WTC11 (cell line): ENCODE data around the gene LAPTM5. TPM values are rescaled to one million over a fixed set of nuclear protein-coding genes. Genes with fewer than 3 reads are reported as not detected.

Source experiments
- ATAC-seq: fragments of 200-7000 bp; cut with Tn5 transposase; 2 replicates; pipeline ENCODE4 v1.10.0; 2021; ENCODE audit warnings: mild to moderate bottlenecking, moderate library complexity
- CTCF ChIA-PET: fragments of 300-600 bp; sonication (Branson Sonifier 250); formaldehyde crosslinking; loops from one replicate; lab custom pipeline; 2021; ENCODE audit warnings: antibody characterized with exemption; lab: Charles Lee
- POLR2A ChIA-PET: fragments of 350-600 bp; sonication (Branson Sonifier 250); formaldehyde crosslinking; loops from one replicate; lab custom pipeline; 2021; ENCODE audit warnings: antibody characterized with exemption; lab: Charles Lee
- DNase-seq: peaks from one replicate; pipeline ENCODE4 v3.0.0; 2021; ENCODE audit warnings: low spot score
- H3K27ac Mint-ChIP-seq: 2 replicates; pipeline ENCODE4 v1.8.0; 2021; ENCODE audit warnings: mixed read lengths
- H3K27me3 Mint-ChIP-seq: 2 replicates; pipeline ENCODE4 v1.8.0; 2021; ENCODE audit warnings: low read depth, mild to moderate bottlenecking, moderate library complexity, mixed read lengths
- H3K36me3 Mint-ChIP-seq: 2 replicates; pipeline ENCODE4 v1.8.0; 2021; ENCODE audit warnings: mixed read lengths
- H3K4me1 Mint-ChIP-seq: 2 replicates; pipeline ENCODE4 v1.8.0; 2022; ENCODE audit warnings: mixed read lengths
- H3K4me3 Mint-ChIP-seq: 2 replicates; pipeline ENCODE4 v1.8.0; 2021; ENCODE audit warnings: mild to moderate bottlenecking, moderate library complexity, mixed read lengths
- H3K9me3 Mint-ChIP-seq: 2 replicates; pipeline ENCODE4 v1.8.0; 2021; ENCODE audit warnings: mixed read lengths
- ATF1 ChIP-seq: sonication (generic); formaldehyde crosslinking; IDR thresholded peaks from 2 replicates; pipeline ENCODE4 v1.8.1; 2023; ENCODE audit warnings: mild to moderate bottlenecking, moderate library complexity, missing genetic modification reagents
- ELF4 ChIP-seq: sonication (generic); formaldehyde crosslinking; IDR thresholded peaks from 2 replicates; pipeline ENCODE4 v1.8.1; 2022; ENCODE audit warnings: low read depth, mild to moderate bottlenecking, moderate library complexity, missing genetic modification reagents
- ETV6 ChIP-seq: sonication (generic); formaldehyde crosslinking; IDR thresholded peaks from 2 replicates; pipeline ENCODE4 v1.8.1; 2022; ENCODE audit warnings: mild to moderate bottlenecking, missing genetic modification reagents
- HMGA2 ChIP-seq: fragments of 250-450 bp; sonication (Bioruptor Pico); IDR thresholded peaks from 2 replicates; pipeline ENCODE4 v1.4.0; 2021; ENCODE audit warnings: mild to moderate bottlenecking, moderate library complexity
- JUN ChIP-seq: sonication (generic); formaldehyde crosslinking; IDR thresholded peaks from 2 replicates; pipeline ENCODE4 v1.8.0; 2023; ENCODE audit warnings: mild to moderate bottlenecking, missing genetic modification reagents
- NFYB ChIP-seq: sonication (generic); formaldehyde crosslinking; conservative IDR thresholded peaks from 2 replicates; pipeline ENCODE4 v1.8.0; 2022; ENCODE audit warnings: low read depth, missing genetic modification reagents
- NR1H2 ChIP-seq: sonication (generic); formaldehyde crosslinking; IDR thresholded peaks from 2 replicates; pipeline ENCODE4 v1.9.0; 2021; ENCODE audit warnings: mild to moderate bottlenecking, moderate library complexity, missing genetic modification reagents
- SP1 ChIP-seq: sonication (generic); formaldehyde crosslinking; conservative IDR thresholded peaks from 2 replicates; pipeline ENCODE4 v1.8.1; 2022; ENCODE audit warnings: missing genetic modification reagents
- TEAD1 ChIP-seq: sonication (generic); formaldehyde crosslinking; IDR thresholded peaks from 2 replicates; pipeline ENCODE4 v1.8.0; 2022; ENCODE audit warnings: mild to moderate bottlenecking, missing genetic modification reagents
- ZNF232 ChIP-seq: sonication (generic); formaldehyde crosslinking; IDR thresholded peaks from 2 replicates; pipeline ENCODE4 v1.8.0; 2022; ENCODE audit warnings: mild to moderate bottlenecking, missing genetic modification reagents
- ZNF416 ChIP-seq: fragments of 250-450 bp; sonication (Bioruptor Pico); IDR thresholded peaks from 2 replicates; pipeline ENCODE4 v1.9.0; 2021; ENCODE audit warnings: mild to moderate bottlenecking, inconsistent platforms
- total RNA-seq: library from RNA; stranded (reverse); gene quantifications from 3 replicates; pipeline ENCODE4 v1.2.3, GENCODE V29; 2021
- TF ChIP-seq, protein P1 (sequence below): fragments of 200-600 bp; IDR thresholded peaks from 2 replicates; pipeline ENCODE4 v1.8.0; 2022; ENCODE audit warnings: antibody characterized with exemption
- TF ChIP-seq, protein P2 (sequence below): sonication (generic); formaldehyde crosslinking; IDR thresholded peaks from 2 replicates; pipeline ENCODE4 v1.8.0; 2022; ENCODE audit warnings: mild to moderate bottlenecking, missing genetic modification reagents
- TF ChIP-seq, protein P3 (sequence below): sonication (generic); formaldehyde crosslinking; IDR thresholded peaks from 2 replicates; pipeline ENCODE4 v1.8.0; 2022; ENCODE audit warnings: mild to moderate bottlenecking, missing genetic modification reagents
- TF ChIP-seq, protein P4 (sequence below): sonication (generic); formaldehyde crosslinking; conservative IDR thresholded peaks from 2 replicates; pipeline ENCODE4 v1.8.1; 2022; ENCODE audit warnings: mild to moderate bottlenecking, missing genetic modification reagents
- TF ChIP-seq, protein P5 (sequence below): fragments of 250-450 bp; sonication (Bioruptor Pico); IDR thresholded peaks from 2 replicates; pipeline ENCODE4 v1.9.0; 2021; ENCODE audit warnings: mild to moderate bottlenecking
- TF ChIP-seq, protein P6 (sequence below): sonication (generic); formaldehyde crosslinking; IDR thresholded peaks from 2 replicates; pipeline ENCODE4 v1.8.1; 2022; ENCODE audit warnings: missing genetic modification reagents, borderline replicate concordance
- TF ChIP-seq, protein P7 (sequence below): sonication (generic); formaldehyde crosslinking; IDR thresholded peaks from 2 replicates; pipeline ENCODE4 v1.8.1; 2022; ENCODE audit warnings: low read depth, missing genetic modification reagents, borderline replicate concordance

Gene LAPTM5
- total RNA-seq, 1 experiment from 2014 or later: 1.3 TPM

DNA sequence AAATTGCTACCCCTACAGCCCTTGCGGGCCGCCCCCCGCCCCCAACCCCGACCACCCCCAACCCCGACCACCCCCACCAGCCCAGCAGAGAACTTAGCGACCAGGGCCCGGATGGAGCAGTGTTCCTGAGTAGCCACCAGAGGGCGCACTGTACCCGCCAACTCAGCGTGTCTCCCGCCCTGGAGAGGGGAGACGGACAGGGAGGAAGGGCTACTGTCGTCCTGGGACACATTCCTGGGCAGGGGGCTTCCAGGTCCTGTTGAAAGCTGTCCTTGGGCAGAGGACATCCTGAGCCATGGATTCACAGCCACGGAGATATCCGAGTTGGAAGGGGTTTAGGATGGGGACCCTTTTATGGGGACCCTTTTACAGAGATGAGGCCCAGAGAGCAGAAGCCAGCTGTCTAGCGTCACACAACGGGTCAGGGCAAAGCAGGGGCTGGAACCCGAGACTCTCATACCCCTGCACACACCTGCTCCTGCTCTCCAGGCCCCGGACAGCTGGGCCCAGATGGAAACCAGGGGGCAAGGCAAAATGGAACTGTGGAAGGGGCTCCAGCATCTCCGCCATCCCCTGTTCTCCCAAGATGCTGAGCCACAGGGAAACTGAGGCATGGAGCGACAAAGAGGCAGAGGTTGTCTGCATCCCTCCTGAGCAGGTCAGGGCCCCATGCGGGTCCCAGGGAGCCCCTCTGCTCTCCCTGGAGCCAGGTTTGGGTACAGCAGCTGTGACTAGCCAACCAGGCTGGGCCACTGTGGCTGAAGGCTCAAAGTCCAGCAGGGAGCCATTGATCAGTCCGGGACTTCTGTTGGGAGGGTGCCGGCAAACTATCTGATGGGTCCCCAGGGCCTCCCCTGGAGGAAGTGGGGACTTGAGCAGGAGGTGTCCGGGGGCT lies 25.0 kb upstream of the LAPTM5 start:
- ChIA-PET CTCF (interaction anchor here (0.6 to 9.2 kb wide), 31 partner anchors 8 to 151 kb away, joined by 3 to 134 read pairs (median 5); partner anchors contain the start of genes MATN1 and SDC3), POLR2A (interaction anchor here (0.6 kb wide), 1 partner anchor 67 kb away, joined by 3 read pairs; no protein-coding TSS in a partner anchor)
- H3K4me3 Mint-ChIP-seq: no peak overlapping the region
- H3K9me3 Mint-ChIP-seq: no peaks in the 10 kb centered on the region
- peak; percentile 74 for ATAC-seq
- no peaks in the 10 kb centered on the region for H3K36me3 Mint-ChIP-seq
- peak; percentile 82 for DNase-seq
- H3K27me3 Mint-ChIP-seq: peaks cover 7% of the 10 kb centered on the region; the same call in 1 of the 2 replicates
- TF ChIP-seq SP1 (CRISPR knock-in tag) (0 out of 2 replicates have a peak, but pooled peaks have one; percentile 22), JUN (no peak)
- TF ChIP-seq, protein P1, sequence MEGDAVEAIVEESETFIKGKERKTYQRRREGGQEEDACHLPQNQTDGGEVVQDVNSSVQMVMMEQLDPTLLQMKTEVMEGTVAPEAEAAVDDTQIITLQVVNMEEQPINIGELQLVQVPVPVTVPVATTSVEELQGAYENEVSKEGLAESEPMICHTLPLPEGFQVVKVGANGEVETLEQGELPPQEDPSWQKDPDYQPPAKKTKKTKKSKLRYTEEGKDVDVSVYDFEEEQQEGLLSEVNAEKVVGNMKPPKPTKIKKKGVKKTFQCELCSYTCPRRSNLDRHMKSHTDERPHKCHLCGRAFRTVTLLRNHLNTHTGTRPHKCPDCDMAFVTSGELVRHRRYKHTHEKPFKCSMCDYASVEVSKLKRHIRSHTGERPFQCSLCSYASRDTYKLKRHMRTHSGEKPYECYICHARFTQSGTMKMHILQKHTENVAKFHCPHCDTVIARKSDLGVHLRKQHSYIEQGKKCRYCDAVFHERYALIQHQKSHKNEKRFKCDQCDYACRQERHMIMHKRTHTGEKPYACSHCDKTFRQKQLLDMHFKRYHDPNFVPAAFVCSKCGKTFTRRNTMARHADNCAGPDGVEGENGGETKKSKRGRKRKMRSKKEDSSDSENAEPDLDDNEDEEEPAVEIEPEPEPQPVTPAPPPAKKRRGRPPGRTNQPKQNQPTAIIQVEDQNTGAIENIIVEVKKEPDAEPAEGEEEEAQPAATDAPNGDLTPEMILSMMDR: peak; percentile 80
- peaks cover 14% of the 10 kb centered on the region for H3K4me1 Mint-ChIP-seq
- no peak overlapping the region for H3K27ac Mint-ChIP-seq

DNA sequence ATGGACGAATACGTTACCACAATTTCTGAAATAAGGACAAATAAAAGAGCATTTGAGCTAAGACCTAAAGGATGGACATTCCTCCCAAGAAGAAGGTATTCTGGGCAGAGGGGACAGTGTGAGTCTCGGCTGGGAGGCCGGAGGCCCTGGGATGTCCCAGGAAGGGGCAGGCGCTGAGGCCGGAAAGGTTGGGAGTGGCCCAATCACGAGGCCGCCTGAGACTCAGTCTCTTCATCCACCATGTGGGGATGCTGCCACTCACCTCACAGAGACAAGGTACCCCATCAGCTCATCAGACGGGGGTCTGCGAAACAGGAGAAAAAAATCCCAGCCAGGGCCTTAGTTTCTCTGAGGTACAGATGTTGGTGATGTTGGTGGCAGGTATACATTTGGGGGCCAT lies 24.3 kb upstream of the LAPTM5 start:
- H3K4me1 Mint-ChIP-seq: peaks cover 14% of the 10 kb centered on the region
- H3K36me3 Mint-ChIP-seq: no peaks in the 10 kb centered on the region
- CTCF ChIA-PET: interaction anchor here (1.0 to 9.2 kb wide), 11 partner anchors 20 to 152 kb away, joined by 3 to 134 read pairs (median 6); partner anchors contain the start of gene SDC3
- TF ChIP-seq, protein P2, sequence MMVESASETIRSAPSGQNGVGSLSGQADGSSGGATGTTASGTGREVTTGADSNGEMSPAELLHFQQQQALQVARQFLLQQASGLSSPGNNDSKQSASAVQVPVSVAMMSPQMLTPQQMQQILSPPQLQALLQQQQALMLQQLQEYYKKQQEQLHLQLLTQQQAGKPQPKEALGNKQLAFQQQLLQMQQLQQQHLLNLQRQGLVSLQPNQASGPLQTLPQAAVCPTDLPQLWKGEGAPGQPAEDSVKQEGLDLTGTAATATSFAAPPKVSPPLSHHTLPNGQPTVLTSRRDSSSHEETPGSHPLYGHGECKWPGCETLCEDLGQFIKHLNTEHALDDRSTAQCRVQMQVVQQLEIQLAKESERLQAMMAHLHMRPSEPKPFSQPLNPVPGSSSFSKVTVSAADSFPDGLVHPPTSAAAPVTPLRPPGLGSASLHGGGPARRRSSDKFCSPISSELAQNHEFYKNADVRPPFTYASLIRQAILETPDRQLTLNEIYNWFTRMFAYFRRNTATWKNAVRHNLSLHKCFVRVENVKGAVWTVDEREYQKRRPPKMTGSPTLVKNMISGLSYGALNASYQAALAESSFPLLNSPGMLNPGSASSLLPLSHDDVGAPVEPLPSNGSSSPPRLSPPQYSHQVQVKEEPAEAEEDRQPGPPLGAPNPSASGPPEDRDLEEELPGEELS (CRISPR knock-in tag): no peak
- TF ChIP-seq, protein P3, sequence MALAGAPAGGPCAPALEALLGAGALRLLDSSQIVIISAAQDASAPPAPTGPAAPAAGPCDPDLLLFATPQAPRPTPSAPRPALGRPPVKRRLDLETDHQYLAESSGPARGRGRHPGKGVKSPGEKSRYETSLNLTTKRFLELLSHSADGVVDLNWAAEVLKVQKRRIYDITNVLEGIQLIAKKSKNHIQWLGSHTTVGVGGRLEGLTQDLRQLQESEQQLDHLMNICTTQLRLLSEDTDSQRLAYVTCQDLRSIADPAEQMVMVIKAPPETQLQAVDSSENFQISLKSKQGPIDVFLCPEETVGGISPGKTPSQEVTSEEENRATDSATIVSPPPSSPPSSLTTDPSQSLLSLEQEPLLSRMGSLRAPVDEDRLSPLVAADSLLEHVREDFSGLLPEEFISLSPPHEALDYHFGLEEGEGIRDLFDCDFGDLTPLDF (CRISPR knock-in tag): no peak
- TF ChIP-seq NR1H2 (no peak), ELF4 (CRISPR knock-in tag) (no peak), ATF1 (CRISPR knock-in tag) (no peak), HMGA2 (CRISPR knock-in tag) (no peak)
- TF ChIP-seq, protein P4, sequence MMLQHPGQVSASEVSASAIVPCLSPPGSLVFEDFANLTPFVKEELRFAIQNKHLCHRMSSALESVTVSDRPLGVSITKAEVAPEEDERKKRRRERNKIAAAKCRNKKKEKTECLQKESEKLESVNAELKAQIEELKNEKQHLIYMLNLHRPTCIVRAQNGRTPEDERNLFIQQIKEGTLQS (CRISPR knock-in tag): no peak
- TF ChIP-seq, protein P5, sequence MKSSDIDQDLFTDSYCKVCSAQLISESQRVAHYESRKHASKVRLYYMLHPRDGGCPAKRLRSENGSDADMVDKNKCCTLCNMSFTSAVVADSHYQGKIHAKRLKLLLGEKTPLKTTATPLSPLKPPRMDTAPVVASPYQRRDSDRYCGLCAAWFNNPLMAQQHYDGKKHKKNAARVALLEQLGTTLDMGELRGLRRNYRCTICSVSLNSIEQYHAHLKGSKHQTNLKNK: no peak
- TF ChIP-seq, protein P6, sequence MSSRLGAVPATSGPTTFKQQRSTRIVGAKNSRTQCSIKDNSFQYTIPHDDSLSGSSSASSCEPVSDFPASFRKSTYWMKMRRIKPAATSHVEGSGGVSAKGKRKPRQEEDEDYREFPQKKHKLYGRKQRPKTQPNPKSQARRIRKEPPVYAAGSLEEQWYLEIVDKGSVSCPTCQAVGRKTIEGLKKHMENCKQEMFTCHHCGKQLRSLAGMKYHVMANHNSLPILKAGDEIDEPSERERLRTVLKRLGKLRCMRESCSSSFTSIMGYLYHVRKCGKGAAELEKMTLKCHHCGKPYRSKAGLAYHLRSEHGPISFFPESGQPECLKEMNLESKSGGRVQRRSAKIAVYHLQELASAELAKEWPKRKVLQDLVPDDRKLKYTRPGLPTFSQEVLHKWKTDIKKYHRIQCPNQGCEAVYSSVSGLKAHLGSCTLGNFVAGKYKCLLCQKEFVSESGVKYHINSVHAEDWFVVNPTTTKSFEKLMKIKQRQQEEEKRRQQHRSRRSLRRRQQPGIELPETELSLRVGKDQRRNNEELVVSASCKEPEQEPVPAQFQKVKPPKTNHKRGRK (CRISPR knock-in tag): no peak
- no peak for DNase-seq
- H3K9me3 Mint-ChIP-seq: no peaks in the 10 kb centered on the region
- H3K27me3 Mint-ChIP-seq: peaks cover 7% of the 10 kb centered on the region; the same call in 1 of the 2 replicates
- H3K4me3 Mint-ChIP-seq: no peak overlapping the region
- ATAC-seq: no peak
- no peak overlapping the region for H3K27ac Mint-ChIP-seq
- POLR2A ChIA-PET: no interaction called here

DNA sequence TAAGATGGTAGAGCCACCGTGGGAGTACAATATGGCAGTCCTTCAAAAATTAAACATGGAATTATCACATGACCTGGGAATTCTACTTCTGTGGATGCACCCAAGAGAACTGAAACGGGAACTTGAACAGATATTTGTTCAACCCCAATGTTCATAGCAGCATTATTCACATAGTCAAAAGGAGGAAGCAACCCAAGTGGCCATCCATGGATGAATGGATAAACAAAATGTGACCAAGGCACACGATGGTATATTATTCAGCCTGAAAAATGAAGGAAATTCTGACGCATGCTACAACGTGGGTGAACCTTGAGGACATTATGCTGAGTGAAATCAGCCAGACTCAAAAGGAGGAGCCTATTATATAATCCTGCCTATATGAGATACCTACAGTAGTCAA lies 22.8 kb upstream of the LAPTM5 start:
- peaks cover 7% of the 10 kb centered on the region; the same call in 1 of the 2 replicates for H3K27me3 Mint-ChIP-seq
- ChIA-PET CTCF (interaction anchor here (0.6 to 4.3 kb wide), 9 partner anchors 15 to 550 kb away, joined by 4 to 290 read pairs (median 20); partner anchors contain the start of gene MATN1), POLR2A (no interaction called here)
- no peak overlapping the region for H3K27ac Mint-ChIP-seq
- H3K4me3 Mint-ChIP-seq: no peak overlapping the region
- DNase-seq (no peak), ATAC-seq (no peak)
- H3K4me1 Mint-ChIP-seq: peaks cover 10% of the 10 kb centered on the region
- no peaks in the 10 kb centered on the region for H3K36me3 Mint-ChIP-seq
- no peaks in the 10 kb centered on the region for H3K9me3 Mint-ChIP-seq
- TF ChIP-seq NFYB (CRISPR knock-in tag) (no peak), ETV6 (CRISPR knock-in tag) (no peak), SP1 (CRISPR knock-in tag) (no peak), ZNF232 (CRISPR knock-in tag) (no peak), ZNF416 (CRISPR knock-in tag) (no peak), TEAD1 (CRISPR knock-in tag) (no peak)
- TF ChIP-seq, protein P7, sequence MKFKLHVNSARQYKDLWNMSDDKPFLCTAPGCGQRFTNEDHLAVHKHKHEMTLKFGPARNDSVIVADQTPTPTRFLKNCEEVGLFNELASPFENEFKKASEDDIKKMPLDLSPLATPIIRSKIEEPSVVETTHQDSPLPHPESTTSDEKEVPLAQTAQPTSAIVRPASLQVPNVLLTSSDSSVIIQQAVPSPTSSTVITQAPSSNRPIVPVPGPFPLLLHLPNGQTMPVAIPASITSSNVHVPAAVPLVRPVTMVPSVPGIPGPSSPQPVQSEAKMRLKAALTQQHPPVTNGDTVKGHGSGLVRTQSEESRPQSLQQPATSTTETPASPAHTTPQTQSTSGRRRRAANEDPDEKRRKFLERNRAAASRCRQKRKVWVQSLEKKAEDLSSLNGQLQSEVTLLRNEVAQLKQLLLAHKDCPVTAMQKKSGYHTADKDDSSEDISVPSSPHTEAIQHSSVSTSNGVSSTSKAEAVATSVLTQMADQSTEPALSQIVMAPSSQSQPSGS (CRISPR knock-in tag): no peak
- TF ChIP-seq, protein P5: no peak
- TF ChIP-seq, protein P3 (CRISPR knock-in tag): no peak
